Activated naive CD4-positive, alpha-beta T cell treated with anti-CD3 and anti-CD28 coated beads, Interleukin-2, amount 50 U/mL, for 24 hours (primary cell): ENCODE results near the gene ZNF613.
"Not testable (repeated sequence)": the region's sequence is repeated elsewhere in the genome, so short reads cannot be mapped to it uniquely, and the experiment has no call there.

Source experiments
- H3K27ac Mint-ChIP-seq: one replicate; pipeline ENCODE4 v1.8.0; 2021; ENCODE audit warnings: mild to moderate bottlenecking, mixed read lengths
- H3K27me3 Mint-ChIP-seq: one replicate; pipeline ENCODE4 v1.8.0; 2021; ENCODE audit warnings: mixed read lengths
- H3K36me3 Mint-ChIP-seq: one replicate; pipeline ENCODE4 v1.8.0; 2021; ENCODE audit warnings: mixed read lengths
- H3K4me1 Mint-ChIP-seq: one replicate; pipeline ENCODE4 v1.8.0; 2021; ENCODE audit warnings: mixed read lengths
- H3K4me3 Mint-ChIP-seq: one replicate; pipeline ENCODE4 v1.8.0; 2021; ENCODE audit warnings: mild to moderate bottlenecking, mixed read lengths
- H3K9me3 Mint-ChIP-seq: one replicate; pipeline ENCODE4 v1.8.0; 2021; ENCODE audit warnings: mixed read lengths

Gene ZNF613

DNA sequence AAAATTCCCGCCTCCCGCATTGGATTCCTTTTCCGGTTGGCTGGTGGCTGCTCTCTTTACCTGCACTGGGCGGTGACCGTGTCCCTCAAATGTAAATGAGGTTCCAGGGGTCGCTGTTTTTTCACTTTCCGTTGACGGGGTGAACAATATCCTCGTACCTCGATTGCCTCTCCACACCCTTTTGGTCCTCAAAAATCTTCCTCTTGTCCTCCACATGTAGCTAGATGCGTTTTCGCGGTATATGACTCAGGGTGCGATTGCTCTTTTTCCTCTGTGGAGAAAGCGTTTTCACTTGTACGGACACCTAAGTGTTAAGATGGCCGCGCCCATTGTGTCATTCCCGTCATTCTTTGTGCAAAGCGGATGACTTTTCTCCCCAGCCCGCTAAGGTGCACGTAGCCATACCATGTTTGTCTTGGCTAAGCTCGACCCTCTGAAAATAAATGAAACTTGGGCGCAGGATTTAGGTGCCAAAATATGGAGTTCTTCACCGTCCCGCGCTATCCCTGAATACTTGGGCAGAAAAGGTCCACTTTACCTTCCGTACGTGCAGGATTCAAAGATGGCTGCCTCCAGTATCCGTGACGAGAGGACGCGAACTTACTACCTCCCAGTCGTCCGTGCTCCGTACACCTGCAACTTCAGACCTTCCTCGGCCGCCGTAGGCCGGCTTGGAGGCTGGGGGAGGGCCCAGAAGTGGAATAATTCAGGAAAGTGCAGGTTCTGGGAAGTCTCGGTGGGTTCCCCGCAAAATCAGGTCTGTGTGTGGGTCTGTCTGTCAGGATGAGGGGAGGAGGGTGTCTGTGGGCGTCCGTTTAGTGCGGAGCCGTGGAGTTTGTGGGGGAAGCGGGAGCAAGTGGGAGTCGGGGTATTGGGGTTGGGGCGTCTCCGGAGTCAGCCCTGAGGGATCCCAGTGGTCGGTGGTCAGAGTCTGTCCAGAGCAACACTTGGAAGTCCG, at the start of gene ZNF613:
Gene ZNF613 (plus strand): TSS at position 689 of the 958 bp plus-strand sequence. CDS start 8,749 bp downstream, outside the sequence.
- H3K4me1 Mint-ChIP-seq = peaks cover 39% of the 10 kb centered on the region
- H3K36me3 Mint-ChIP-seq = peaks cover 47% of the 10 kb centered on the region
- H3K27me3 Mint-ChIP-seq = no peaks in the 10 kb centered on the region
- H3K9me3 Mint-ChIP-seq = peaks cover 15% of the 10 kb centered on the region
- peak within 1 kb of the TSS; percentile 100 for H3K4me3 Mint-ChIP-seq
- H3K27ac Mint-ChIP-seq = peak within 1 kb of the TSS; percentile 99

GRCh38 chr19:51882518-51882917, 44.8 kb upstream of the ZNF613 start:
- Mint-ChIP-seq H3K27ac (no peak overlapping the region), H3K4me3 (no peak overlapping the region), H3K9me3 (peaks cover 35% of the 10 kb centered on the region), H3K27me3 (no peaks in the 10 kb centered on the region), H3K36me3 (peaks cover 73% of the 10 kb centered on the region), H3K4me1 (peaks cover 5% of the 10 kb centered on the region)

GRCh38 chr19:51884713-51885112, 42.6 kb upstream of the ZNF613 start:
- H3K4me1 Mint-ChIP-seq = peaks cover 5% of the 10 kb centered on the region
- H3K36me3 Mint-ChIP-seq = peaks cover 71% of the 10 kb centered on the region
- no peaks in the 10 kb centered on the region for H3K27me3 Mint-ChIP-seq
- peaks cover 27% of the 10 kb centered on the region for H3K9me3 Mint-ChIP-seq
- H3K27ac Mint-ChIP-seq = no peak overlapping the region
- H3K4me3 Mint-ChIP-seq = no peak overlapping the region

GRCh38 chr19:51887522-51888498, 39.5 kb upstream of the ZNF613 start, which contains the start of gene ZNF577:
TSS of gene ZNF577 (minus strand) at chr19:51887951. CDS start at chr19:51880382, 7,569 bp downstream.
- H3K9me3 Mint-ChIP-seq = peaks cover 12% of the 10 kb centered on the region
- H3K27ac Mint-ChIP-seq = peak within 1 kb of the TSS; percentile 41
- no peaks in the 10 kb centered on the region for H3K27me3 Mint-ChIP-seq
- peak within 1 kb of the TSS; percentile 88 for H3K4me3 Mint-ChIP-seq
- H3K36me3 Mint-ChIP-seq = peaks cover 73% of the 10 kb centered on the region
- peaks cover 5% of the 10 kb centered on the region for H3K4me1 Mint-ChIP-seq

DNA sequence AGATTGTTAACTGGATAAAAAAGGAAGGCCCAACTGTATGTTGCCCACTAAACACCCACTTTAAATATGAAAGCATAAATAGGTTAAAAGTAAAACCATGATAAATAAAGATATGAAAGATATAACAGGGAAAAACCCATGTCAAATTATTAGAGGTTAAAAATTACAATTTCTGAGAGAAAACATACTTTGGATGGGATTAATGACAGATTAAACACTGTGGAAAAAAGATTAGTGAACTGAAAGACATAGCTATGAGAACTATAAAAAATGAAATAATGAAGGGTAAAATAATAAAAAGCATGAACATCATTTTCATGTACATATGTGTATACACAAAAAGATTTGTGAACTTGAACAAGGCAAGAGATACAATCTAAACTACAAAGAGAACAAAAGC, 37.3 kb upstream of the ZNF613 start:
- no peaks in the 10 kb centered on the region for H3K27me3 Mint-ChIP-seq
- H3K4me1 Mint-ChIP-seq = peaks cover 5% of the 10 kb centered on the region
- peaks cover 18% of the 10 kb centered on the region for H3K9me3 Mint-ChIP-seq
- H3K27ac Mint-ChIP-seq = no peak overlapping the region
- peaks cover 81% of the 10 kb centered on the region for H3K36me3 Mint-ChIP-seq
- no peak overlapping the region for H3K4me3 Mint-ChIP-seq

DNA sequence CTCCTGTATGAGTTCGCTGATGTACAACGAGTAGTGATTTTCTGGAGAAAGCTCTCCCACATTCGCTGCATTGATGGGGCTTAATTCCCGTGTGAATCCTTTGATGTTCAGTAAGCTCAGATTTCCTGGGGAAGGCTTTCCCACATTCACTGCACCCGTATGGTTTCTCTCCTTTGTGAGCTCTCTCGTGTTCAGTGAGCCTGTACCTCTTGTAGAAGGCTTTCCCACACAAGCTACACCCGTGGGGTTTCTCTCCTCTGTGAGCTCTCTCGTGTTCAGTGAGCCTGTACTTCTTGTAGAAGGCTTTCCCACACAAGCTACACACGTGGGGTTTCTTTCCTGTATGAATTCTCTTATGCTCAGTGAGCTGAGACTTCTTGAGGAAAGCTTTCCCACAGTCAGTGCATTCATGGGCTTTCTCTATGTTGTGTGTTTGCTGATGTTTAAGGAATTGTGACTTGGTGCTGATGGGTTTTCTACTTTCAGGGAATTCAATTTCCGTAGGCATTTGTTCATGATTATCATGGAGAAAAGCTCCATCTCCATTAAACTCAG, 36.0 kb upstream of the ZNF613 start:
- Mint-ChIP-seq H3K36me3 (peaks cover 84% of the 10 kb centered on the region), H3K4me3 (no peak overlapping the region), H3K27me3 (no peaks in the 10 kb centered on the region), H3K27ac (no peak overlapping the region), H3K9me3 (peaks cover 22% of the 10 kb centered on the region), H3K4me1 (peaks cover 5% of the 10 kb centered on the region)

DNA sequence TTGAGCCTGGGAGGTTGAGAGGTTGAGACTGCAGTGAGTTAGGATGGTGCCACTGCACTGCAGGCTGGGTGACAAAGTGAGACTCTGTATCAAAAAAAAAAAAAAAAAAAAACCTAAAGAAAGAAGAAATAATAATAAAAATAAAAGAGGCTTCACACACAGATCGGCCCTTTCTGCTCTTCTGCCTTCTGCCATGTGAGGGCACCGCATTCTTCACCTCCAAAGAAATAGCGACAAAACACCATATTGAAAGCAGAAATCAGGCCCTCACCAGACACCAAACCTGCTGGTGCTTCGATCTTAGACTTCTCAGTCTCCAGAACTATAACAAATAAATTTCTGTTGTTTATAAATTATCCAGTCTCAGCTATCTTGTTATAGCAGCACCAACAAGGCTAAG, 25.4 kb upstream of the ZNF613 start:
- H3K9me3 Mint-ChIP-seq = peaks cover 22% of the 10 kb centered on the region

DNA sequence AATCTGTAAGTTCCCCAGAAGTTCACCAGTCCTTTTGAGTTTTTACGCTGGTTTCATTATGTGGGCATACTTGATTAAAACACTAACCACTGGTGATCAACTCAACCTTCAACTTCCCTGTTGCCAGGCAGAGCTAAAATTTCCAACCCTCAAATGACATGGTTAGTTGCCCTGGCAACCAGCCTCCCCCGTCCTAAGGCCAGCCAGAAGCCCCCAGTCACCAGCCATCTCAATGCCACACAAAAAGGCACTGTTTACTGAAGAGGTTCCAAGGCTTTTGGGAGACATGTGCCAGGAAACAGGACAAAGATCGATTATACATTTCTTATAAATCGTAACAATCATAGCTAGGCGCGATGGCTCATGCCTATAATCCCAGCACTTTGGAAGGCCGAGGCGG, 24.1 kb upstream of the ZNF613 start:
- H3K9me3 Mint-ChIP-seq = peaks cover 26% of the 10 kb centered on the region
- peak overlapping the region; percentile 99 for H3K4me3 Mint-ChIP-seq
- no peak overlapping the region for H3K27ac Mint-ChIP-seq
- H3K36me3 Mint-ChIP-seq = peaks cover 61% of the 10 kb centered on the region
- peaks cover 28% of the 10 kb centered on the region for H3K4me1 Mint-ChIP-seq
- H3K27me3 Mint-ChIP-seq = peaks cover 13% of the 10 kb centered on the region

More for the DNA sequence above, 25.4 kb upstream of the ZNF613 start:
- peaks cover 1% of the 10 kb centered on the region for H3K27me3 Mint-ChIP-seq
- peaks cover 28% of the 10 kb centered on the region for H3K4me1 Mint-ChIP-seq
- no peak overlapping the region for H3K4me3 Mint-ChIP-seq
- H3K36me3 Mint-ChIP-seq = peaks cover 65% of the 10 kb centered on the region
- H3K27ac Mint-ChIP-seq = no peak overlapping the region

GRCh38 chr19:51904331-51905165, 22.7 kb upstream of the ZNF613 start, which contains the start of gene ZNF649:
TSS of gene ZNF649 (minus strand) at chr19:51905017. CDS start at chr19:51900107, 4,910 bp downstream.
- Mint-ChIP-seq H3K9me3 (peaks cover 27% of the 10 kb centered on the region), H3K36me3 (peaks cover 59% of the 10 kb centered on the region), H3K4me3 (peak within 1 kb of the TSS; percentile 99), H3K27ac (peak within 1 kb of the TSS; percentile 99), H3K4me1 (peaks cover 28% of the 10 kb centered on the region), H3K27me3 (peaks cover 14% of the 10 kb centered on the region)

DNA sequence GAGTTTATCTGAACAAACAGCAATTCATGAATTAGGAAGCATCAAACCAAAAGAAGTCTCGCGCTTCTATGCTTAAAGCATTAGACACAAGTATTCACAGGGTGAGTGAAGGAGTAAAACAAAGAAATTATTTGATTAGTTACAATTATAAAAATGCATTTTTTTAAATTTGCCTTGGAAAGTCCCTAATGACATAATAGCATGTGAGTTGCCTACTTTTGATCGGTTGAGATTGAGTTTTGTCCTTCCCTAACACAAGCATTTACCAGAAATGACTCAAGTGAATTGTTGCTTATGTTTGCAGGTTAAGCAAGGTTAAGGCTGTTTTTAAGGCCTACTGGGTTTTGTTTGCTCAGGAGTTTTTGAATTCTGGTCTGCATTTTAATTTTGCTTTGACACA, 22.1 kb upstream of the ZNF613 start:
- Mint-ChIP-seq H3K4me1 (peaks cover 28% of the 10 kb centered on the region), H3K9me3 (peaks cover 30% of the 10 kb centered on the region), H3K36me3 (peaks cover 57% of the 10 kb centered on the region), H3K27me3 (peaks cover 18% of the 10 kb centered on the region), H3K27ac (peak overlapping the region; percentile 99), H3K4me3 (peak overlapping the region; percentile 99)

GRCh38 chr19:51905639-51906038, 21.6 kb upstream of the ZNF613 start:
- H3K4me3 Mint-ChIP-seq, H3K27ac Mint-ChIP-seq: not testable (repeated sequence)
- Mint-ChIP-seq H3K9me3 (peaks cover 30% of the 10 kb centered on the region), H3K4me1 (peaks cover 28% of the 10 kb centered on the region), H3K36me3 (peaks cover 56% of the 10 kb centered on the region), H3K27me3 (peaks cover 19% of the 10 kb centered on the region)

GRCh38 chr19:51906108-51906507, 21.2 kb upstream of the ZNF613 start:
- peaks cover 19% of the 10 kb centered on the region for H3K27me3 Mint-ChIP-seq
- H3K9me3 Mint-ChIP-seq = peaks cover 30% of the 10 kb centered on the region
- H3K27ac Mint-ChIP-seq, H3K4me3 Mint-ChIP-seq: not testable (repeated sequence)
- peaks cover 52% of the 10 kb centered on the region for H3K36me3 Mint-ChIP-seq
- peaks cover 28% of the 10 kb centered on the region for H3K4me1 Mint-ChIP-seq

- Mint-ChIP-seq H3K9me3 (peaks cover 29% of the 10 kb centered on the region), H3K4me1 (peaks cover 21% of the 10 kb centered on the region), H3K36me3 (peaks cover 41% of the 10 kb centered on the region), H3K27me3 (peaks cover 19% of the 10 kb centered on the region)
- not testable (repeated sequence) for H3K27ac Mint-ChIP-seq, H3K4me3 Mint-ChIP-seq
Observed at GRCh38 chr19:51907981-51908380, 19.3 kb upstream of the ZNF613 start.

- Mint-ChIP-seq H3K27ac (no peak overlapping the region), H3K4me1 (no peaks in the 10 kb centered on the region), H3K4me3 (no peak overlapping the region), H3K36me3 (peaks cover 27% of the 10 kb centered on the region), H3K9me3 (peaks cover 35% of the 10 kb centered on the region), H3K27me3 (peaks cover 1% of the 10 kb centered on the region)
Observed at GRCh38 chr19:51915324-51915867, 11.9 kb upstream of the ZNF613 start.
